Kidney (tissue), 14 donors: ENCODE data around the gene MRPL58. TPM values are rescaled to one million over a fixed set of nuclear protein-coding genes. Genes with fewer than 3 reads are reported as not detected.
A peak's percentile ranks its signal among the peaks of the same experiment; 100 is the strongest.

Source experiments
- DNase-seq, 5 donors: peaks; one replicate each; pipeline ENCODE4 v3.0.0-alpha.2; 2013 to 2020
- FAIRE-seq: peaks from 2 replicates; lab custom pipeline; 2012; peaks lifted over from hg19 to GRCh38; lab: Jason Lieb, UNC
- H3K27ac ChIP-seq, 2 donors: one replicate each; pipeline ENCODE4 v1.7.0; 2013; ENCODE audit warnings: low read depth in 2 of 2, low read length in 2 of 2, inconsistent platforms in 1 of 2
- H3K27me3 ChIP-seq: one replicate; pipeline ENCODE4 v1.7.1; 2013; ENCODE audit warnings: low read length, inconsistent platforms; ENCODE audit not compliant: control insufficient read depth, insufficient read depth
- H3K36me3 ChIP-seq, 3 donors: one replicate each; pipeline versions ENCODE4 v1.7.0 to v1.7.1; 2013; ENCODE audit warnings: low read length in 3 of 3, control low read depth in 1 of 3, inconsistent platforms in 1 of 3; ENCODE audit not compliant: insufficient read depth in 3 of 3, control insufficient read depth in 2 of 3
- H3K4me1 ChIP-seq, 3 donors: one replicate each; pipeline versions ENCODE4 v1.7.0 to v1.7.1; 2013; ENCODE audit warnings: low read length in 3 of 3, inconsistent platforms in 1 of 3, low read depth in 1 of 3; ENCODE audit not compliant: control insufficient read depth in 2 of 3, insufficient read depth in 2 of 3
- H3K4me3 ChIP-seq, 3 donors: one replicate each; pipeline versions ENCODE4 v1.7.0 to v1.8.1; 2013; ENCODE audit warnings: low read length in 3 of 3, control low read depth in 1 of 3, inconsistent platforms in 1 of 3
- H3K9ac ChIP-seq, 3 donors: one replicate each; pipeline versions ENCODE4 v1.7.0 to v1.7.1; 2013; ENCODE audit warnings: low read length in 3 of 3, control low read depth in 1 of 3, inconsistent platforms in 1 of 3
- H3K9me3 ChIP-seq, 3 donors: one replicate each; pipeline versions ENCODE4 v1.7.0 to v1.7.1; 2013; ENCODE audit warnings: low read length in 3 of 3, control low read depth in 1 of 3, inconsistent platforms in 1 of 3; ENCODE audit not compliant: control insufficient read depth in 2 of 3, insufficient read depth in 1 of 3
- intact Hi-C: fragments of 100-400 bp; cut with DNase I; formaldehyde crosslinking; loops from one replicate; pipeline ENCODE4 v1.11.1; 2022
- polyA plus RNA-seq: library from polyadenylated mRNA; stranded (reverse); fragments of 350-450 nt; fragmentation: Illumina TruSeq; extraction: RNeasy Lipid Tissue Mini Kit (QIAGEN cat#74804); gene quantifications from one replicate; pipeline ENCODE4 v1.2.3, GENCODE V29; 2014; ENCODE audit warnings: low read depth, low replicate concordance; ENCODE audit not compliant: insufficient read depth
- total RNA-seq: library from RNA; stranded (reverse); fragmentation: NEBNext Ultra II Directional; extraction: Animal tissue kit (Norgen Biotek cat#: 25700); gene quantifications from one replicate; pipeline ENCODE4 v1.2.1, GENCODE V29; 2021
- TF ChIP-seq, protein P1 (sequence below): IDR thresholded peaks from 3 replicates; pipeline ENCODE4 v1.5.1; 2012; ENCODE audit warnings: mild to moderate bottlenecking, moderate library complexity, borderline replicate concordance; ENCODE audit not compliant: insufficient read depth; ENCODE audit errors: extremely low read depth
- donor health status: control.
- donor health status: control.
- donor health status: control.
- donor health status: control.
- donor health status: control.
- donor health status: DM: yes; HTN: yes; CAD: no.
- donor health status: Normal renal cell carcinoma (clear cell type).

Gene MRPL58
- total and polyA plus RNA-seq, 2 donors from 2014 or later, result 23.1 to 84.5 TPM

DNA sequence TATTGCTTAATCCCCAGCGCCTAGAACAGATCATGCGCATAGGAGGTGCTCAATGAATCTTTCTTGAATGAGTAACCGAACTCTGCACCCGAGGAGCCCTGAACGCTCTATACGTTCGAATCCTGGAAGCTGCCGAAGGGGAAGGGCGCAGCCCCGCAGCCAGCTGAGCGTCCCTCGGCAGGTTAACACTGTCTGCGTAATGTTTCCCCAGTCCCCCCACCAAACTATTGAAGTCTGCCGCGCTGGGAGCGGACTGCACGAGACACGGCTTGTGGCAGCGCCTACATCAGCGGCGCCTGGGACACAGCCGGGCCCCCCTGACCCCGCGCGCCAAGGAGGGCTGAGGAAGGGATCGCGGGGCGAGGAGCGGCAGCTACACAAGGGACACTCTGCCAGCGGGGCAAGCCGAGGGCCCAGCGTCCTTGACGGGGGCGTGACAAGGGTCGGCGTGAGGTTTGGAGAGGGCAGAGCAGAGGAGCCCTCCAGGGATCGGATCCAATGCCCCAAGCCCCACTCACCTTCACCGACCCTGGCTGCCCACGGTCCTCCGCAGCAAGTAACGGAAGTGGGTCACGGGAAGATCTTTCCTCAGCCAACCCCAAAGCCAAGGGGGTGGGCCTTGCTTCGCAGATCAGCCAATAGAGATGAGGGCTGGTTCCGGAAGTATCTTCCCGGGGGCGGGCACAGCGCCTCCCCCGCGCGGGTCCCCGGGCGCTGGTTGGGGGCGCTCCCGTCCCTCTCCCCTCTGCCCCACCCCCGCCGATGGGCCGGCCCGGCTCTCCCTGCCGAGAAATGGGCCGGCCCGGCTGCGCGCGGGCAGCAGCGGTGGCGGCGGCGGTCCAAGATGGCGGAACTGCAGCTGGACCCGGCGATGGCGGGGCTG is 34.2 kb downstream of the MRPL58 start, which contains the start of the genes ATP5PD and KCTD2:
ATP5PD (minus strand) TSS at position 563 of the 883 bp plus-strand sequence. CDS start 4,319 bp downstream, outside the sequence.
KCTD2 (plus strand) TSS at position 819 of the 883 bp plus-strand sequence; CDS start at position 845, 26 bp downstream.
- H3K27me3 ChIP-seq, result no peaks in the 10 kb centered on the region
- intact Hi-C loops, result no loop called here
- H3K27ac ChIP-seq, result peak within 1 kb of the TSS; percentile 87 to 97
- peak within 1 kb of the TSS; percentile 85 to 95 (median 91) for H3K9ac ChIP-seq
- peak; percentile 97 to 99 (median 98) for DNase-seq
- H3K9me3 ChIP-seq, result no peaks in the 10 kb centered on the region
- peaks cover 5 to 8% (median 6%) of the 10 kb centered on the region in 3 donors for H3K36me3 ChIP-seq
- TF ChIP-seq, protein P1, sequence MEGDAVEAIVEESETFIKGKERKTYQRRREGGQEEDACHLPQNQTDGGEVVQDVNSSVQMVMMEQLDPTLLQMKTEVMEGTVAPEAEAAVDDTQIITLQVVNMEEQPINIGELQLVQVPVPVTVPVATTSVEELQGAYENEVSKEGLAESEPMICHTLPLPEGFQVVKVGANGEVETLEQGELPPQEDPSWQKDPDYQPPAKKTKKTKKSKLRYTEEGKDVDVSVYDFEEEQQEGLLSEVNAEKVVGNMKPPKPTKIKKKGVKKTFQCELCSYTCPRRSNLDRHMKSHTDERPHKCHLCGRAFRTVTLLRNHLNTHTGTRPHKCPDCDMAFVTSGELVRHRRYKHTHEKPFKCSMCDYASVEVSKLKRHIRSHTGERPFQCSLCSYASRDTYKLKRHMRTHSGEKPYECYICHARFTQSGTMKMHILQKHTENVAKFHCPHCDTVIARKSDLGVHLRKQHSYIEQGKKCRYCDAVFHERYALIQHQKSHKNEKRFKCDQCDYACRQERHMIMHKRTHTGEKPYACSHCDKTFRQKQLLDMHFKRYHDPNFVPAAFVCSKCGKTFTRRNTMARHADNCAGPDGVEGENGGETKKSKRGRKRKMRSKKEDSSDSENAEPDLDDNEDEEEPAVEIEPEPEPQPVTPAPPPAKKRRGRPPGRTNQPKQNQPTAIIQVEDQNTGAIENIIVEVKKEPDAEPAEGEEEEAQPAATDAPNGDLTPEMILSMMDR, result no peak
- FAIRE-seq, result no peak
- H3K4me1 ChIP-seq, result peaks cover 0 to 10% (median 6%) of the 10 kb centered on the region in 3 donors
- peak within 1 kb of the TSS; percentile 86 to 94 (median 91) for H3K4me3 ChIP-seq

DNA sequence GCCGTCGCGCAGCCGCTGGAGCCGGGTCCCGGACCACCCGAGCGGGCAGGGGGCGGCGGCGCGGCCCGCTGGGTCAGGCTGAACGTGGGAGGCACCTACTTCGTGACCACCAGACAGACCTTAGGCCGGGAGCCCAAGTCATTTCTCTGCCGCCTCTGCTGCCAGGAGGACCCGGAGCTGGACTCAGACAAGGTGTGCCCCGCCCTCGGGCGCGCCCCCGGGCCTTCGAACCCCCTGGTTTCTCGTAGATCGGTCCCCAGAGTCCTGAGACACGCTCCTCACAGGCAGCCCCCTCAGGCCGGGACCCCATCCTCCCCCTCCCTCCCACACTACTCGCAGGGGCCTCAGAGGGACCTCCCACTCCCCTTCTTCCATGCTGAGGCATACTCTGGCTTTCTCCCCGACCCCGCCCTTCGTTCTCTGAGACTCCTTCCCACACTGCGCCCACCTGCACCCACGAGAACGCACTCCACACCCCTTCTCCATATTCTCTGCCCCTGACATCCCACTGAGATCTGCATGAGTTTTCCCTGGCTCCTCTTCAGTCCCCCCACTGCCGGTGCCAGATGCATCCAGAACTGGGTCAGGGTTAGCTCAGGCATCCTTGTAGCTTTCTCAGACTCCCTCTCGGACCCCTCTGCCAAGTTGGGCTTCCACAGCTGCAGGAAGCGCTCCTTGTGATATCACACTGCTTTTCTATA is 35.1 kb downstream of the MRPL58 start:
- Histone ChIP-seq H3K36me3 (peaks cover 0 to under 1% (median 0%) of the 10 kb centered on the region in 3 donors), H3K4me1 (peaks cover 0 to 10% (median 6%) of the 10 kb centered on the region in 3 donors), H3K27me3 (no peaks in the 10 kb centered on the region), H3K4me3 (peak overlapping the region; percentile 56 to 91 (median 85)), H3K9me3 (no peaks in the 10 kb centered on the region), H3K9ac (peak overlapping the region; percentile 34 to 85 (median 85)), H3K27ac (peak overlapping the region in 1 of 2 donors; percentile 17)
- intact Hi-C loops, result no loop called here
- peak; percentile 30 to 88 (median 64) for DNase-seq
- TF ChIP-seq, protein P1, result no peak
- FAIRE-seq, result no peak

DNA sequence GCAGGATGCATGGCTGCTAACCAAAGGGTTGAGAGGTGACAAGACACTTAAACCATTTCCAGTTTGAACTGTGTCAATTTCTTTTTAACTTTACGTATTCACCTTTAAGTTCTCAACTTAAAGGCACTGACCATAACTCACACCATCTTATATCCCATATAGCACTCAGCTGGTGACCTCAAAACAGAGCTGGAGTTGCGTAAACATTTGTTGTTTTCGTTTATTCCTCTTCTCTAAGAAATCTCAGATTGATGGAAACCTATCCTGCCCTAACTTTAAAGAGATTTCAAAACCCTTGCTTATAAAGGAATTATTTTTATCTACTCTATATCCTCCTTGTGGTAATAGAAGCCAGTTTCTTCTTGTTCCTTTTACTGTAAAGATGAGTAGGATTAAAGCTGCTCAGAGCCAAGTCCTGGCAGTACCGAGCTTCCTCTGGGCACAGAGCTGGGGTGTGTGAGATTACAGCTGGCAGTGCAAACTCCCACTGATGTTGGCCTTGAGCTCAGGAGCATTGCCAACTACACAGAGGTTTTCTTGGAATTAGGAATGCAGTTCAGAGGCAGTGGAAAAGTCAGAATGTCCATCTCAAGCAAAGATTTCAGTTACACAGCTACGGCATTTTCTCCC is 35.9 kb downstream of the MRPL58 start:
- Histone ChIP-seq H3K9ac (peak overlapping the region; percentile 11 to 85 (median 85)), H3K27me3 (no peaks in the 10 kb centered on the region), H3K9me3 (no peaks in the 10 kb centered on the region)

More for the DNA sequence above, 35.9 kb downstream of the MRPL58 start:
- DNase-seq (no peak), FAIRE-seq (no peak)
- H3K36me3 ChIP-seq, result peaks cover 0 to 7% (median 0%) of the 10 kb centered on the region in 3 donors
- H3K4me3 ChIP-seq, result peak overlapping the region; percentile 56 to 91 (median 85)
- H3K4me1 ChIP-seq, result peaks cover 0 to 10% (median 6%) of the 10 kb centered on the region in 3 donors
- intact Hi-C loops, result no loop called here
- TF ChIP-seq, protein P1, result no peak
- H3K27ac ChIP-seq, result no peak overlapping the region
